Stimulated activated CD4-positive, alpha-beta T cell treated with anti-CD3 and anti-CD28 coated beads, Interleukin-4, amount 100 ng/mL, for 1 hour (primary cell): ENCODE measurements around the gene LYSET.
A peak's percentile ranks its signal among the peaks of the same experiment; 100 is the strongest.
"Not testable (repeated sequence)": the region's sequence is repeated elsewhere in the genome, so short reads cannot be mapped to it uniquely, and the experiment has no call there.

ENCODE experiments used
- DNase-seq: peaks from one replicate; pipeline ENCODE4 v3.0.0-alpha.2; 2020

The LYSET gene, protein sequence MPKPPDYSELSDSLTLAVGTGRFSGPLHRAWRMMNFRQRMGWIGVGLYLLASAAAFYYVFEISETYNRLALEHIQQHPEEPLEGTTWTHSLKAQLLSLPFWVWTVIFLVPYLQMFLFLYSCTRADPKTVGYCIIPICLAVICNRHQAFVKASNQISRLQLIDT

GRCh38 chr14:93184391-93185348 is at the start of gene LYSET, which contains the start of gene MOAP1:
Gene LYSET, plus strand, starts transcription at chr14:93185317. Its CDS starts 89 bp downstream, at chr14:93185406.
Gene MOAP1, minus strand, starts transcription at chr14:93184897. Its CDS starts 655 bp downstream, at chr14:93184242.
- peak; percentile 84 for DNase-seq

GRCh38 chr14:93135399-93135798 is 49.7 kb upstream of the LYSET start:
- no peak for DNase-seq

- DNase-seq, result no peak
Measured at GRCh38 chr14:93136009-93136408, 49.1 kb upstream of the LYSET start.

- DNase-seq, result not testable (repeated sequence)
Measured at GRCh38 chr14:93136508-93136907, 48.6 kb upstream of the LYSET start.

GRCh38 chr14:93137864-93138263 is 47.3 kb upstream of the LYSET start:
- no peak for DNase-seq

DNA sequence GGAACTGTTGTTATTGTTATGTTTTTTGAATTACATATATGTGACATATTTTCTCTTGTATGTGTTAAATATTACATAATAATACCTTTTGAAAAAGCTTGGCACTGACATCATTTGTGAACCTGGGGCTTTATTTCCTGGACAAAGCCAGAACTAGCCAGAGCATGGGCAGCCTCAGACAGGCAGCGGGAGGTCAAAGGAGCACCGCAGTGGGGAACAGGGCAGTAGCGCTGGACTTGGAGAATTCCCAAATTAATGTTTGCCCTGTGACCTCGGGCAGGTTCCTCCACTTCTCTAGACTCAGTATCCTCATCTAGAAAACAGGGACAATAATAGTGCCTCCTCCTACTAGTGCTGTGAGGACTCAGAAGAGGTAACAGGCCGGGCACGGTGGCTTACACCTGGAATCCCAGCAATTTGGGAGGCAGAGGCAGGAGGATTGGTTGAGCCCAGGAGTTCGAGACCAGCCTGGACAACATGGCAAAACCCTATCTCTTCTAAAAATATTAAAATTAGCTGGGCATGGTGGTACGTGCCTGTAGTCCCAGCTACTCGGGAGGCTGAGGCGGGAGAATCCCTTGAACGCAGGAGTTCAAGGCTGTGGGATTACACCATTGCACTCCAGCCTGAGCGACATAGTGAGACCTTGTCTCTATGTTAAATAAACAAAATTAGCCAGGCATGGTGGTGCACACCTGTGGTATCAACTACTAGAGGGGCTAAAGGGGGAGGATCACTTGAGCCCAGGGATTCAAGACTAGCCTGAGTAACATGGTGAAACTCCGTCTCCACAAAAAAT is 42.1 kb upstream of the LYSET start:
- no peak for DNase-seq

DNA sequence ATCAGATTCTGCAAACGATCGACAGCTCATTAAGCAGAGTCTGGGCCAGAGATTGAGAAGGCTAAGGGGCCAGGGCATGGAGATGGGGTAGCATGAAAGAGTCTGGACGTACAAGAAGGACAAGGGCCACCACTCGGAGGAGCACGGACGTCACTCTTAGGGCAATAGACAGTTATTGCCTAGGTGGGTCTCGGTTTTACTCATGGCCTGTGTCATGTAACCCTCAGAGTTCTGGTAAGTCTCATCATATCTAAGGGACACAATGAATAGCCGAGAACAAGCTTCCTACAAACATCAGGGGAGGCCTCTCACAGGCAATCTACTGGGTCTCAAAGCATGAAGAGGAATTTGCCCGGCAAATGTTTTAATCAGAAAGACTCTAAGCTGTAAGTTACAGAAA is 39.0 kb upstream of the LYSET start:
- no peak for DNase-seq

GRCh38 chr14:93148979-93149378 is 36.1 kb upstream of the LYSET start:
- DNase-seq, result no peak

GRCh38 chr14:93150227-93151208 is 34.6 kb upstream of the LYSET start:
- DNase-seq, result no peak

DNA sequence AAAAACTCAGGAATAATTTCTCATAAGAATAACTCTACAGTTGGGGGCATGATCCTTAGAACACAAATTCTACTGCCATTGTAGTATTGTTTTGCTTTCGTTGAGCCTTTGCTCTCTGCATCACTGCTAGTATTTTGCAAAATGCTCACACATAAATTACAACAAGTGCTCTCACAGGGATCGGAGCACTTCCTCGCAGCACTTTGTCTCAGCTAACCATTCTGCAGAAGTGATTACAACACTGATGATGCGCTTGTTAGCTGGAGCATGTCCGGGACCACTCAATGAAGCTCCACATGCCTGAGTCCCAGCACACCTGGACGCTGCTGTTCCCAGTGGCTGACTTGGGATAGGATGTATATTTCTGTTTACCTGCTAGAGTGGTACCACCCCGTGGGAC is 32.0 kb upstream of the LYSET start:
- DNase-seq, result no peak

DNA sequence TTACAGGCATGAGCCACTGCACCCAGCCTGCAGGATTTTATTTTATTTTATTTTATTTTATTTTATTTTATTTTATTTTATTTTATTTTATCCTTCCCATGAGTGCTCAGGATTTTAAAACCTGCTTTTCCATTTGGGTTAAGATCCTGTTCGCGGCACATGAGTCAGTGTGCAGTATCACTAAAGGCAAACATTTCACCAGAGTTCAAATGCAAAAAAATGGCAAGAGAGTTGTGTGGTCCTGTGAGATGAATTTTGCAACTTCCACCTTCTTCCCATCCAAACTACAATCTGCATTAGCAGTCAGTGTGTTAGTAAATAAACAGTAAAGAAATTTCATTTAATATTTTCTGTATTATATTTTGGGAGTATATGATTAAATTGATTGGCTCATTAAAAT is 29.4 kb upstream of the LYSET start:
- no peak for DNase-seq

DNA sequence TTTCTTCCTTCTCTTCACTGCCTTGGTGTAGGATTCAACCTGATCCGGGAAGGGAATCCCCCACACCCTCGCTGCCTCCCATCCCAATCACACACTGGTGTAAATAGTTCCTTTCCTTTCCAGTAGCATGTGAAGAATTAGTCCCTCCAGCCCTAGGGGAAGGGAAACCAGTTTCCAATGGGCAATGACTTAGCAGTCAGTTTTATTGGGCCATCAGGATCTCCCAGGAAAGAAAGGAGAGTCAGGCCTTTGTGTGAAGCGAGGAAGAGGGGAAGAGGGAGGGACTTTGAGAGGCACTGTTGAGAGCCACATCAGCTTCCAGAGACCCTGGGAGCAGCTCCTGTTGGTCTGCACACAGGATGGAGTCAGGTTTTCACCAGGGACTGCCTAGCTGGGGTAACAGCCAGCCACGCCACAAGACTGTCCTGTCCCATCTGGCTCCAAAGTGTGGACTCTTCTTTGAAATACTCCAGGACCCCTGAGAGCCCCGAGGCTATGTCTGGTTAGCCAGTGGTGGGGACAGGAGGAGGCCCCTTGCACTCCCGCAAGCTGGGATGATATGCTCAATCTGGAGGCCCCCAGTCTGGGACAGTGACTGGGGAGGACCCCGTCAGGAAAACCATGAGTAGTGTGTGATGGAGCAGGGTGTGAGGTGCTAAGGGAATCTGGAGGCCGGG is 28.3 kb upstream of the LYSET start:
- DNase-seq, result no peak

GRCh38 chr14:93158349-93158748 is 26.8 kb upstream of the LYSET start:
- DNase-seq, result not testable (repeated sequence)

DNA sequence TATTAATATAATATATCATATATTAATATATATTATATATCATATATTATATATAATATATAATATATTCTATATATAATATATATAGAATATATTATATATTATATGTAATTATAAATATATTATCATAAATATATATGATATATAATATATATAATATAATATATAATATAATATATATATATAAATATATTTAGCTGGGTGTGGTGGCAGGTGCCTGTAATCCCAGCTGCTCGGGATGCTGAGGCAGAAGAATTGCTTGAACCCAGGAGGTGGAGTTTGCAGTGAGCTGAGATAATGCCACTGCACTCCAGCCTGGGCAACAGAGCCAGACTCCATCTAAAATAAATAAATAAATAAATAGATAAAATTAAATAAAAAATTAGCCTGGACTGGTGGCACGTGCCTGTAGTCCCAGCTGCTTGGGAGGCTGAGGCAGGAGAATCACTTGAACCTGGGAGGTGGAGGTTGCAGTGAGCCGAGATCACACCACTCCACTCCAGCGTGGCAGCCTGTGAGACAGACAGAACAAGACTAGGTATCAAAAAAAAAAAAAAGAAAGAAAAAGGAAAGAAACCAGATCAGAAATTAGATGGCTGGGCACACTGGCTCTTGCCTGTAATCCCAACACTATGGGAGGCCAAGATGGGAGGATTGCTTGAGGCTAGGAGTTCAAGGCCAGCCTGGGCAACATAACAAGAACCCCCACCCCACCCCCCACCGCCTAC is 25.3 kb upstream of the LYSET start:
- not testable (repeated sequence) for DNase-seq

DNA sequence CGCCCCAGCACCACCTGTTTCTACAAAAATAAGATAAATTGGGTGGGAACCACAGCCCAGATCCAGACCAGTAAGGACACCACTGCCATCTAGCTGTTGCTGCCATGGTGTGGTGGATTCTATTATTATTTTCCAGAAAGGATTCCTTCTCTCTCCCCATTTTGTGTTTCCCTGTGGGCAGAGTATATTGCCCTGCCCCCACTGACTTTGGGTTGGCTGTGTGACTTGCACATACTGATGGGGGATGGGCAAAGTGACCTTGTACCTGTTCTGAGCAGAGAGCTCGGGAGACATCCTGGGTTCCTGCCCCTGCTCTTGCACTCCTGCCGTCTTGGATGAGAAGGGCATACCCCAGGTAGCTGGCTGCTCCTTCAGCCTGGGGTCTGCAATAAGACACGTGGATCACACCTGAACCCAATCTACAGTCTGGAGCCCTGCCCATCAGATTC is 24.7 kb upstream of the LYSET start:
- DNase-seq, result no peak

- DNase-seq, result no peak
Measured at GRCh38 chr14:93161411-93161940, 23.6 kb upstream of the LYSET start.

GRCh38 chr14:93163564-93163963 is 21.6 kb upstream of the LYSET start:
- no peak for DNase-seq

- DNase-seq, result not testable (repeated sequence)
Measured at GRCh38 chr14:93165271-93166265, 19.5 kb upstream of the LYSET start.

GRCh38 chr14:93168610-93169009 is 16.5 kb upstream of the LYSET start:
- not testable (repeated sequence) for DNase-seq
